Calu3 (cell line): Measurements from ENCODE around the gene IGSF9B. TPM values are rescaled to one million over a fixed set of nuclear protein-coding genes. Genes with fewer than 3 reads are reported as not detected.

Experiments used
- BruUV-seq: library from RNA; stranded (reverse); fragments of 400-500 nt; replicated peaks from 2 replicates; lab custom pipeline; 2021; lab: Mats Ljungman, UMichigan
- CTCF ChIA-PET: fragments of 300-600 bp; sonication (Branson Sonifier 250); formaldehyde crosslinking; loops from one replicate; lab custom pipeline; 2022; ENCODE audit warnings: antibody characterized with exemption; lab: Charles Lee
- DNase-seq: peaks from one replicate; pipeline ENCODE4 v3.0.0; 2022
- H3K27ac Mint-ChIP-seq: one replicate; pipeline ENCODE4 v1.8.0; 2022; ENCODE audit warnings: mixed read lengths; ENCODE audit not compliant: unreplicated experiment
- H3K27me3 Mint-ChIP-seq: one replicate; pipeline ENCODE4 v1.8.0; 2022; ENCODE audit warnings: mixed read lengths; ENCODE audit not compliant: unreplicated experiment
- H3K36me3 Mint-ChIP-seq: one replicate; pipeline ENCODE4 v1.8.0; 2022; ENCODE audit warnings: mild to moderate bottlenecking, moderate library complexity, mixed read lengths; ENCODE audit not compliant: insufficient read depth, unreplicated experiment
- H3K4me1 Mint-ChIP-seq: one replicate; pipeline ENCODE4 v1.8.0; 2022; ENCODE audit warnings: mild to moderate bottlenecking, low read depth, mixed read lengths; ENCODE audit not compliant: unreplicated experiment
- H3K4me3 Mint-ChIP-seq: one replicate; pipeline ENCODE4 v1.8.0; 2022; ENCODE audit warnings: mild to moderate bottlenecking, low read depth, moderate library complexity, mixed read lengths; ENCODE audit not compliant: unreplicated experiment
- H3K9me3 Mint-ChIP-seq: one replicate; pipeline ENCODE4 v1.8.0; 2022; ENCODE audit warnings: low read depth, mixed read lengths; ENCODE audit not compliant: unreplicated experiment
- CTCF ChIP-seq: fragments of 200-600 bp; IDR thresholded peaks from one replicate; pipeline ENCODE4 v1.8.0; 2022; ENCODE audit warnings: antibody characterized with exemption; ENCODE audit not compliant: unreplicated experiment
- intact Hi-C: fragments of 100-400 bp; cut with micrococcal nuclease; formaldehyde crosslinking; loops from one replicate; pipeline ENCODE4 v1.10.0; 2022; ENCODE audit not compliant: unreplicated experiment
- total RNA-seq: library from RNA; stranded (reverse); gene quantifications from 2 replicates; pipeline ENCODE4 v1.2.3, GENCODE V29; 2022

The IGSF9B gene
- total RNA-seq, 1 experiment from 2014 or later, result 13.2 TPM

DNA sequence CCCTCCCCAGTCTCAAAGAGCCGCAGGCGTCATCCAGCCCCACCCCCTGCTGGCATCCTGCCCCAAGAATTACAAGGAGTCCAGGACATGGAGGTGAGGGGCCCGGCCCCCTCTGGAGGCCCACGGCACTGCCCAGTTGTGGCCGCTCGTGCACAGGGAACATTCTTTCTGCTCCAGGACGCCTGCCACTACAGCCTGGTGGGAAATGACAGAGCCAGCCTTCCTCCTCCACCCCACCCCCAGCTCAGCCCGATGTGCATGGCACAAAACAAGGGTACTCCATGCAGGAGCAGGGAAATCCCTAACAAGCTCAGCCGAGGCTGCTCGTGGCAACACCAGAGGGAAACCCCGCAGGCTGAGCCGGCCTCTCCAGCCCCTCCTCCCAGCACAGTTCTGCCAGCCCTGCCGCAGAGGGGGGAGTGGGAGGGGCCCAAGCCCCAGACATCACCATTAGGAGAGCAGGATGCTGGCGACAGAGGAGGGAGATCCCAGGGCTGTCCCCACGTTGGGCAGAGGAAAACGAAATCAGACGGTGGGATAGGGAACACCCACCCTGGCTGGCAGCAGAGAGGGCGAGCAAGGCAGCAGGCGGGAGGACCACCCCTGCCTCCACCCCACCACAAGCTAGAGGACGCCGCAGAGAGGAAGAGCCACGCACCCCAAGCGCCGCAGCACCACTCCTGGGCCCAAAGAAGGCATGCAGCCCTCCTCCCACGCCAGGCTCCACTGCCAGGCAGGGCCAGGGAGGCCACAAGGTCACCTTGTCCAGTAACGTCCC, 10.0 kb downstream of the IGSF9B start:
- no peak for TF ChIP-seq CTCF
- Mint-ChIP-seq H3K27ac (no peak overlapping the region), H3K27me3 (peaks cover 29% of the 10 kb centered on the region), H3K36me3 (no peaks in the 10 kb centered on the region), H3K4me3 (no peak overlapping the region), H3K9me3 (no peaks in the 10 kb centered on the region), H3K4me1 (peaks cover 29% of the 10 kb centered on the region)
- intact Hi-C loops, result no loop called here
- DNase-seq, result no peak
- CTCF ChIA-PET, result interaction anchor here (0.7 to 1.2 kb wide), 3 partner anchors 19 to 152 kb away, joined by 3 read pairs; no protein-coding TSS in a partner anchor
- BruUV-seq, result no TSS peak

- Mint-ChIP-seq H3K4me1 (peaks cover 29% of the 10 kb centered on the region), H3K27me3 (peaks cover 29% of the 10 kb centered on the region), H3K36me3 (no peaks in the 10 kb centered on the region), H3K27ac (no peak overlapping the region), H3K9me3 (no peaks in the 10 kb centered on the region), H3K4me3 (no peak overlapping the region)
- intact Hi-C loops, result no loop called here
- CTCF ChIA-PET, result interaction anchor here (1.1 kb wide), 1 partner anchor 18 kb away, joined by 3 read pairs; no protein-coding TSS in a partner anchor
- DNase-seq, result no peak
- TF ChIP-seq CTCF, result no peak
- no TSS peak for BruUV-seq
Observed at GRCh38 chr11:133946051-133946450, 10.7 kb downstream of the IGSF9B start.

GRCh38 chr11:133945087-133945974, 11.4 kb downstream of the IGSF9B start:
- CTCF ChIA-PET, result interaction anchor here (1.1 kb wide), 1 partner anchor 17 kb away, joined by 3 read pairs; no protein-coding TSS in a partner anchor
- Mint-ChIP-seq H3K36me3 (no peaks in the 10 kb centered on the region), H3K4me3 (peak overlapping the region; percentile 57), H3K27ac (peak overlapping the region; percentile 64), H3K27me3 (peaks cover 29% of the 10 kb centered on the region), H3K4me1 (peaks cover 29% of the 10 kb centered on the region), H3K9me3 (no peaks in the 10 kb centered on the region)
- DNase-seq, result peak; percentile 40
- intact Hi-C loops, result no loop called here
- no peak for TF ChIP-seq CTCF
- no TSS peak for BruUV-seq

DNA sequence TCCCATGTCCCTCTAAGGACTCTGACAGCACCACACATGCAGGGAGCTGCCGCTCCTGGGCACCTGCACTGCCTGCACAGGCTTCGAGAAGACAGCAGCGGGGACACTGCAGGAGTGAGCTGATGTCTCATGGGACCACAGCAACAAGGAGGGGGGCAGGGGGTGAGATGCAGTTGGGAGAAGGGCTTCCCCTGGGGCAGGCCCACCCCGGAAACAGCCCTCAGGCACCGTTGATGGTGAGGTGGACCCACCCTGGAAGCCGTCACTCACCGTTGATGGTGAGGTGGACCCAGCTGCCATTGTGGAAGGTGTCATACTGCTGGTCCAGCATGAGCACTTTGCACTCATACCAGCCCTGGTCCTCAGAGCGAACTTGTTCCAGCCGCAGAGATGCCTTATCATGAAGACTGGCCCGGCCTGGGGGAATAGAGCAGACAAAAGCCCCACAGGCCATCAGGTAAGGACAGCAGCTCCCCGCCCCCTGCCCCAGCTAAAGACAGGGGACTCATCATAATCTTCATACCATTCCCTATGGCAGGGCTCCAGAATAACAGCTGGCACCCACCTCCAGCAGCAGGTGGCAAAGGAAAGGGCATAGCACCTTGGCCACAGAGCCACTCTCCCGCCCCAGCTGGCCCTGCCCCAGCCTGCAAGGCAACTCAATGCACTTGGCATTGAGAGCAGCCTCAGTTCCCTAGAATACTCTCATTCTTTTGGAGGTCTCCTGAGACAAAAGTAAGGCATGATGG, 12.6 kb downstream of the IGSF9B start:
- Mint-ChIP-seq H3K27ac (peak overlapping the region; percentile 30), H3K4me1 (peaks cover 29% of the 10 kb centered on the region), H3K4me3 (no peak overlapping the region), H3K9me3 (peaks cover 3% of the 10 kb centered on the region), H3K36me3 (no peaks in the 10 kb centered on the region), H3K27me3 (peaks cover 21% of the 10 kb centered on the region)
- DNase-seq, result no peak
- BruUV-seq, result no TSS peak
- intact Hi-C loops, result no loop called here
- no peak for TF ChIP-seq CTCF
- CTCF ChIA-PET, result no interaction called here
